Brain microvascular endothelial cell (primary cell): ENCODE measurements around the gene CARD14.

Experiments
- DNase-seq: peaks from one replicate; pipeline ENCODE4 v3.0.0-alpha.2; 2020
- H3K27ac ChIP-seq: fragments of 250-450 bp; sonication (Bioruptor Pico); 2 replicates; pipeline ENCODE4 v1.5.1; 2020; ENCODE audit warnings: mild to moderate bottlenecking, moderate library complexity
- H3K27me3 ChIP-seq: fragments of 250-450 bp; sonication (Bioruptor Pico); replicated peaks from 2 replicates; pipeline ENCODE4 v1.5.1; 2020; ENCODE audit warnings: mild to moderate bottlenecking
- H3K36me3 ChIP-seq: fragments of 250-450 bp; sonication (Bioruptor Pico); replicated peaks from 2 replicates; pipeline ENCODE4 v1.5.1; 2020; ENCODE audit warnings: mild to moderate bottlenecking
- H3K4me3 ChIP-seq: 2 replicates; pipeline ENCODE4 v1.5.1; 2011; ENCODE audit warnings: low read depth, mild to moderate bottlenecking, control low read depth, low read length, moderate library complexity
- CTCF ChIP-seq: IDR thresholded peaks from 2 replicates; pipeline ENCODE4 v1.5.1; 2011; ENCODE audit warnings: low read depth, mild to moderate bottlenecking, moderate library complexity, low read length, control low read depth, inconsistent platforms; ENCODE audit errors: missing control alignments
- in situ Hi-C: cut with HindIII; loops from 2 replicates; pipeline ENCODE4 v1.10.0; 2017; ENCODE audit warnings: low sequenced_read_pairs, low pct_ligation_motif_present

Gene CARD14

GRCh38 chr17:80209765-80210164 is 39.9 kb downstream of the CARD14 start:
- no peaks in the 10 kb centered on the region for H3K27me3 ChIP-seq
- H3K36me3 ChIP-seq = peaks cover 14% of the 10 kb centered on the region
- DNase-seq = no peak
- no peak overlapping the region for H3K4me3 ChIP-seq
- H3K27ac ChIP-seq = no peak overlapping the region
- no peak for TF ChIP-seq CTCF
- in situ Hi-C loops = no loop called here

- TF ChIP-seq CTCF = no peak
- peaks cover 14% of the 10 kb centered on the region for H3K36me3 ChIP-seq
- in situ Hi-C loops = no loop called here
Observed at GRCh38 chr17:80210348-80211108, 40.7 kb downstream of the CARD14 start.

DNA sequence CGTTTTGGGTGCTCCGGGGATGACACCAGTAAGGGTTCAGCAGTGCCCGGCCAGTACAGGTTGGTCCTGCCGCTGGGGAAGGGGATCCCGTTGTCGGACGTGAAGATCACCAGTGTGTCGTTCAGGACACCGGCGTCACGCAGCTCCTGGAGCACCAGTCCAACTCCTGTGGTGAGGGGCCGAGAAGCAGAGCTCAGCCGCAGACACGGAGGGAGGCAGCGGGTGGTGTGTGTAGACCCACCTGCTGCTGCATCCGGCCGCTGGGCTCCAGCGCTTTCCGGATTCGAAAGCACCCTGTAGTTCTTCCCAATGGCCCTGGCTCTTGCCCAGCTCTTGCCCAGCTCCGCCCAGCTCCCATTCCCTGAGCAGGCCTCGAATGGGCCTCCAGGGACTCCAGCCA is 42.3 kb downstream of the CARD14 start:
- H3K27me3 ChIP-seq = no peaks in the 10 kb centered on the region
- in situ Hi-C loops = no loop called here
- peaks cover 14% of the 10 kb centered on the region for H3K36me3 ChIP-seq
- no peak overlapping the region for H3K27ac ChIP-seq
- DNase-seq = no peak
- no peak for TF ChIP-seq CTCF
- no peak overlapping the region for H3K4me3 ChIP-seq

More at GRCh38 chr17:80210348-80211108, 40.7 kb downstream of the CARD14 start:
- Histone ChIP-seq H3K27ac (no peak overlapping the region), H3K27me3 (no peaks in the 10 kb centered on the region), H3K4me3 (no peak overlapping the region)
- no peak for DNase-seq

DNA sequence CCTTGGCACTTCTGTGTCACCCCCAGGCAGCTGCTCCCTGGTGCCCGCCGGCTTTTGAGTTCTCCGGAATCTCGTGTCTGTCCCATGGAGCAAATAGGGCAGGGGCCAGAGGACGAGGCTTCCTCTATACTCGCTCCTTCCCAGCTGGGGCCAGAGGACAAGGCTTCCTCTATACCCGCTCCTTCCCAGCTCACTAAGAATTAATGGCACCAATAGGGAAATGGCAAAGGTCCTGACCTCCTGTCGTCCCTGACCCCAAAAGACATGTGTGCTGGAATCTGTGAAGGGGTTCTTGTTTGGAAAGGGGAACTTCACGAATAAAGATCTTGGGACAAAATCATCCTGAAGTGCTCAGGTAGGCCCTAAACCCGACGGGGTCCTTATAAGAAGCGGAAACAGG is 42.7 kb downstream of the CARD14 start:
- Histone ChIP-seq H3K36me3 (peaks cover 14% of the 10 kb centered on the region), H3K4me3 (no peak overlapping the region), H3K27ac (no peak overlapping the region), H3K27me3 (no peaks in the 10 kb centered on the region)
- no peak for DNase-seq
- no peak for TF ChIP-seq CTCF
- in situ Hi-C loops = no loop called here

GRCh38 chr17:80212962-80213642 is 43.3 kb downstream of the CARD14 start:
- no peak overlapping the region for H3K27ac ChIP-seq
- no peak for DNase-seq

More at GRCh38 chr17:80212962-80213642, 43.3 kb downstream of the CARD14 start:
- Histone ChIP-seq H3K4me3 (no peak overlapping the region), H3K36me3 (peaks cover 14% of the 10 kb centered on the region), H3K27me3 (no peaks in the 10 kb centered on the region)
- in situ Hi-C loops = no loop called here
- TF ChIP-seq CTCF = no peak
